Pancreas (tissue), 10 donors: ENCODE measurements around the gene SLC6A8. TPM values are rescaled to one million over a fixed set of nuclear protein-coding genes. Genes with fewer than 3 reads are reported as not detected.

Experiments used
- ATAC-seq, 4 donors: fragments of 200-7000 bp; cut with Tn5 transposase; one replicate each; pipeline versions ENCODE4 v1.8.0 to v1.9.1; 2020; ENCODE audit warnings: mild to moderate bottlenecking in 4 of 4, moderate library complexity in 4 of 4
- DNase-seq, 6 donors: peaks; one replicate each; pipeline ENCODE4 v3.0.0-alpha.2; 2020
- FAIRE-seq: peaks from 2 replicates; lab custom pipeline; 2012; peaks lifted over from hg19 to GRCh38; lab: Jason Lieb, UNC
- H3K27ac ChIP-seq, 4 donors: fragments of 200-600 bp; sonication (generic); 1 replicate in 3 of 4; 2 replicates in 1 of 4; pipeline versions ENCODE4 v1.5.0 to v1.8.0; 2020
- H3K27me3 ChIP-seq, 4 donors: fragments of 200-600 bp; one replicate each; pipeline ENCODE4 v1.8.0; 2021
- H3K36me3 ChIP-seq, 3 donors: fragments of 200-600 bp; sonication (generic) in 1 of 3; one replicate each; pipeline versions ENCODE4 v1.5.0 to v1.8.0; 2020 to 2021
- H3K4me1 ChIP-seq, 3 donors: fragments of 200-600 bp; one replicate each; pipeline ENCODE4 v1.8.0; 2021
- H3K4me3 ChIP-seq, 4 donors: fragments of 200-600 bp; sonication (generic) in 2 of 4; one replicate each; pipeline versions ENCODE4 v1.5.0 to v1.8.0; 2020 to 2021
- H3K9me3 ChIP-seq, 4 donors: fragments of 200-600 bp; one replicate each; pipeline ENCODE4 v1.8.0; 2021
- CTCF ChIP-seq, 4 donors: fragments of 200-600 bp; sonication (generic) in 3 of 4; IDR thresholded peaks; one replicate each; pipeline versions ENCODE4 v1.5.0 to v1.8.0; 2021; ENCODE audit warnings: antibody characterized with exemption in 4 of 4
- WGBS, 2 donors: extraction: QIAGEN DNeasy Blood & Tissue Kit; methylation state at CpG; one replicate each; pipeline ENCODE4 v1.1.7; 2013; 5-methylcytosine and 5-hydroxymethylcytosine counted together
- intact Hi-C, 3 donors: fragments of 100-400 bp; cut with DNase I; formaldehyde crosslinking; loops; one replicate each; pipeline versions ENCODE4 v1.11.1 to v1.14.2; 2022
- polyA plus RNA-seq, 2 donors: library from polyadenylated mRNA; stranded (reverse); fragments of 200-250 nt; gene quantifications; one replicate each; pipeline ENCODE4 v1.2.3, GENCODE V29; 2013
- total RNA-seq, 6 donors: library from RNA; stranded (reverse); fragmentation: NEBNext Ultra II Directional in 4 of 6; extraction: Animal tissue kit (Norgen Biotek cat#: 25700) in 4 of 6; gene quantifications; one replicate each; pipeline versions ENCODE4 v1.2.1 to v1.2.4, GENCODE V29; 2021 to 2023
- donor health status: healthy with polysubstance abuse.
- donor health status: DM: no; HTN: no; CAD: no; lungs with moderate emphysema.
- donor health status: DM: no; HTN: no; CAD: no.
- donor health status: control.
- donor health status: control.
- donor health status: Bipolar disorder and iron deficiency.
- donor health status: DM: yes; HTN: yes; CAD: no.
- donor health status: DM: no; HTN: no; CAD: no.
- donor health status: DM: no; HTN: no; CAD: no.
- donor health status: DM: yes; HTN: yes; CAD: no.

Gene SLC6A8
- total and polyA plus RNA-seq, 8 donors = 8.4 to 15.8 (median 12.1) TPM

DNA sequence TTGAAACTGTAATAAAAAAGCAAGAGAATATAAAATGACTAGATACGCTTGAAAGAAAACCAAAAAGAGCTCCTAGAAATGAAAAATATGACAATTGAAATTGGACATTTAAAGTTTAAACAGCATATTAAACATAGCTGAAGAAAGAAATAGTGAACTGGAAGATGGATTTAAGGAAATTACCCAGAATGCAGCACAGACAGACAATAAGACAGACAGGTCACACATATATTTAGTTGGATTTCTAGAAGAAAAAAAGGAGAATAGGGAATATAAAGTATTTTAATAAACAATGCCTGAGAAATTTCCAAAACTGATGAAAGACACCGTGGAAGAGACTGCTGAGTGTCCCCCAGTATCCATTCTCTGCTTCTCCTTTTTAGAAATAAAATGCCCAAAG, 34.2 kb upstream of the SLC6A8 start:
- intact Hi-C loops = no loop called here
- Histone ChIP-seq H3K4me3 (no peak overlapping the region), H3K4me1 (no peaks in the 10 kb centered on the region), H3K36me3 (no peaks in the 10 kb centered on the region), H3K27me3 (peaks cover 0 to 5% (median 0%) of the 10 kb centered on the region in 4 donors), H3K27ac (no peak overlapping the region), H3K9me3 (peaks cover 0 to 5% (median 0%) of the 10 kb centered on the region in 4 donors)
- no peak for DNase-seq
- 87 to 94% methylated on average over 2 of the region's 2 CpGs for WGBS, 2 donors
- peak; percentile 65 for FAIRE-seq
- no peak for ATAC-seq
- TF ChIP-seq CTCF (IDR thresholded peaks at IDR 0.05) = no peak

- H3K27me3 ChIP-seq = peaks cover 0 to 26% (median 3%) of the 10 kb centered on the region in 4 donors
- TF ChIP-seq CTCF (IDR thresholded peaks at IDR 0.05) = no peak
- no peaks in the 10 kb centered on the region for H3K4me1 ChIP-seq
- DNase-seq (peak in 2 of 6 donors; percentile 28 to 32), FAIRE-seq (no peak), ATAC-seq (no peak)
- 75 to 78% methylated on average over 9 of the region's 9 CpGs for WGBS, 2 donors
- H3K36me3 ChIP-seq = no peaks in the 10 kb centered on the region
- intact Hi-C loops = no loop called here
- H3K27ac ChIP-seq = no peak overlapping the region
- no peak overlapping the region for H3K4me3 ChIP-seq
- peaks cover 0 to 5% (median 0%) of the 10 kb centered on the region in 4 donors for H3K9me3 ChIP-seq
Measured at GRCh38 chrX:153657161-153657560, 30.6 kb upstream of the SLC6A8 start.

- Histone ChIP-seq H3K27ac (no peak overlapping the region), H3K4me1 (no peaks in the 10 kb centered on the region), H3K36me3 (no peaks in the 10 kb centered on the region), H3K27me3 (peaks cover 0 to 41% (median 3%) of the 10 kb centered on the region in 4 donors), H3K4me3 (no peak overlapping the region), H3K9me3 (no peaks in the 10 kb centered on the region)
- TF ChIP-seq CTCF (IDR thresholded peaks at IDR 0.05) = no peak
- DNase-seq (no peak), FAIRE-seq (no peak), ATAC-seq (no peak)
- WGBS, 2 donors = 72 to 86% methylated on average over 3 of the region's 3 CpGs
- intact Hi-C loops = no loop called here
Measured at GRCh38 chrX:153659268-153659667, 28.5 kb upstream of the SLC6A8 start.

- intact Hi-C loops = no loop called here
- Histone ChIP-seq H3K27ac (no peak overlapping the region), H3K4me3 (no peak overlapping the region), H3K4me1 (no peaks in the 10 kb centered on the region), H3K36me3 (no peaks in the 10 kb centered on the region), H3K27me3 (peaks cover 0 to 41% (median 3%) of the 10 kb centered on the region in 4 donors), H3K9me3 (no peaks in the 10 kb centered on the region)
- TF ChIP-seq CTCF (IDR thresholded peaks at IDR 0.05) = peak in 2 of 4 donors; percentile 20 to 21
- DNase-seq (peak; percentile 17 to 76 (median 54)), FAIRE-seq (no peak), ATAC-seq (peak in 3 of 4 donors; percentile 27 to 47 (median 36))
- WGBS, 2 donors = 9 to 25% methylated on average over 31 of the region's 31 CpGs
Measured at GRCh38 chrX:153662266-153662665, 25.5 kb upstream of the SLC6A8 start.

- no peak for FAIRE-seq
- no peak for ATAC-seq
- TF ChIP-seq CTCF (IDR thresholded peaks at IDR 0.05) = no peak
- Histone ChIP-seq H3K36me3 (no peaks in the 10 kb centered on the region), H3K4me1 (no peaks in the 10 kb centered on the region), H3K4me3 (no peak overlapping the region), H3K27ac (no peak overlapping the region), H3K9me3 (no peaks in the 10 kb centered on the region), H3K27me3 (peaks cover 0 to 26% (median 3%) of the 10 kb centered on the region in 4 donors)
- intact Hi-C loops = no loop called here
- peak in 2 of 6 donors; percentile 37 to 45 for DNase-seq
- WGBS, 2 donors = 69 to 71% methylated on average over 6 to 9 of the region's 9 CpGs
Measured at GRCh38 chrX:153665726-153666306, 21.9 kb upstream of the SLC6A8 start.
